HepG2 (cell line): Measurements from ENCODE around the gene SLC4A9. TPM values are rescaled to one million over a fixed set of nuclear protein-coding genes. Genes with fewer than 3 reads are reported as not detected.
A peak's percentile ranks its signal among the peaks of the same experiment; 100 is the strongest.

ENCODE experiments used
- CHCHD3 ChIP-seq: sonication (generic); formaldehyde crosslinking; IDR thresholded peaks from 2 replicates; pipeline ENCODE4 v1.8.0; 2022; ENCODE audit warnings: mild to moderate bottlenecking, missing genetic modification reagents, moderate library complexity
- FOXA3 ChIP-seq: IDR thresholded peaks from 2 replicates; pipeline ENCODE4 v1.6.1; 2016; ENCODE audit warnings: missing genetic modification reagents, missing compliant biosample characterization
- GATAD2A ChIP-seq: IDR thresholded peaks from 2 replicates; pipeline ENCODE4 v1.6.1; 2016
- NCOA5 ChIP-seq: sonication (generic); formaldehyde crosslinking; IDR thresholded peaks from 2 replicates; pipeline ENCODE4 v1.4.0; 2020; ENCODE audit warnings: missing genetic modification reagents
- NFE2L1 ChIP-seq: sonication (generic); formaldehyde crosslinking; IDR thresholded peaks from 2 replicates; pipeline ENCODE4 v1.4.0; 2020; ENCODE audit warnings: missing genetic modification reagents, mild to moderate bottlenecking, borderline replicate concordance
- NRL ChIP-seq: sonication (generic); formaldehyde crosslinking; IDR thresholded peaks from 2 replicates; pipeline ENCODE4 v1.5.0; 2020; ENCODE audit warnings: missing genetic modification reagents, mild to moderate bottlenecking, moderate library complexity, borderline replicate concordance
- SAP130 ChIP-seq: IDR thresholded peaks from 2 replicates; pipeline ENCODE4 v1.6.1; 2016; ENCODE audit warnings: low read depth
- SMARCE1 ChIP-seq: fragments of 450-650 bp; IDR thresholded peaks from 2 replicates; pipeline ENCODE4 v1.6.1; 2017; ENCODE audit warnings: borderline replicate concordance
- TRIM22 ChIP-seq: fragments of 450-650 bp; IDR thresholded peaks from 2 replicates; pipeline ENCODE4 v1.6.1; 2017
- ZFP37 ChIP-seq: sonication (generic); formaldehyde crosslinking; IDR thresholded peaks from 2 replicates; pipeline ENCODE4 v1.4.0; 2020; ENCODE audit warnings: missing genetic modification reagents, borderline replicate concordance
- ZNF33B ChIP-seq: sonication (generic); formaldehyde crosslinking; IDR thresholded peaks from 2 replicates; pipeline ENCODE4 v1.5.1; 2020; ENCODE audit warnings: mild to moderate bottlenecking, missing genetic modification reagents
- ZNF468 ChIP-seq: sonication (generic); formaldehyde crosslinking; IDR thresholded peaks from 2 replicates; pipeline ENCODE4 v1.8.0; 2022; ENCODE audit warnings: mild to moderate bottlenecking, moderate library complexity, missing genetic modification reagents
- ZNF513 ChIP-seq: sonication (generic); formaldehyde crosslinking; conservative IDR thresholded peaks from 2 replicates; pipeline ENCODE4 v1.5.0; 2020; ENCODE audit warnings: missing genetic modification reagents
- ZNF891 ChIP-seq: sonication (generic); formaldehyde crosslinking; IDR thresholded peaks from 2 replicates; pipeline ENCODE4 v1.5.0; 2020; ENCODE audit warnings: mild to moderate bottlenecking, missing genetic modification reagents
- polyA plus RNA-seq, 8 experiments: library from polyadenylated mRNA; depleted of rRNA in 3 of 8; stranded (reverse) in 7 of 8; unstranded in 1 of 8; fragments of >200 nt; fragmentation: Illumina TruSeq in 4 of 8; extraction: Trizol in 4 of 8; gene quantifications; 2 replicates each; pipeline versions ENCODE4 v1.2.1 to v1.2.3, GENCODE V29; 2011 to 2016; ENCODE audit warnings: low read depth in 4 of 8, missing spikeins in 1 of 8, mixed read lengths in 1 of 8; ENCODE audit not compliant: insufficient read depth in 1 of 8
- total RNA-seq, 5 experiments: library from RNA; depleted of rRNA; stranded (reverse); fragments of >200 nt; fragmentation: Illumina TruSeq; extraction: Trizol; gene quantifications; 2 replicates each; pipeline ENCODE4 v1.2.3, GENCODE V29; 2016; ENCODE audit warnings: low read depth in 1 of 5
- TF ChIP-seq, protein P1 (sequence below): sonication (generic); formaldehyde crosslinking; IDR thresholded peaks from 2 replicates; pipeline ENCODE4 v1.8.0; 2022; ENCODE audit warnings: missing genetic modification reagents, mild to moderate bottlenecking, moderate library complexity, borderline replicate concordance
- TF ChIP-seq, protein P2 (sequence below): sonication (generic); formaldehyde crosslinking; IDR thresholded peaks from 2 replicates; pipeline ENCODE4 v1.9.0; 2022; ENCODE audit warnings: low read depth, missing genetic modification reagents
- TF ChIP-seq, protein P3 (sequence below): sonication (generic); formaldehyde crosslinking; IDR thresholded peaks from 2 replicates; pipeline ENCODE4 v1.4.0; 2020; ENCODE audit warnings: missing genetic modification reagents, borderline replicate concordance
- TF ChIP-seq, protein P4 (sequence below): sonication (generic); formaldehyde crosslinking; conservative IDR thresholded peaks from 2 replicates; pipeline ENCODE4 v1.4.0; 2020; ENCODE audit warnings: missing genetic modification reagents

The SLC4A9 gene
- total and polyA plus RNA-seq, 2 of the 13 experiments (the other 11 are each of a cell fraction or from before 2014, with no cell fraction given) = not detected

GRCh38 chr5:140401362-140402257, 41.6 kb downstream of the SLC4A9 start, which contains the start of gene ANKHD1 (continued):
- TF ChIP-seq, protein P1, sequence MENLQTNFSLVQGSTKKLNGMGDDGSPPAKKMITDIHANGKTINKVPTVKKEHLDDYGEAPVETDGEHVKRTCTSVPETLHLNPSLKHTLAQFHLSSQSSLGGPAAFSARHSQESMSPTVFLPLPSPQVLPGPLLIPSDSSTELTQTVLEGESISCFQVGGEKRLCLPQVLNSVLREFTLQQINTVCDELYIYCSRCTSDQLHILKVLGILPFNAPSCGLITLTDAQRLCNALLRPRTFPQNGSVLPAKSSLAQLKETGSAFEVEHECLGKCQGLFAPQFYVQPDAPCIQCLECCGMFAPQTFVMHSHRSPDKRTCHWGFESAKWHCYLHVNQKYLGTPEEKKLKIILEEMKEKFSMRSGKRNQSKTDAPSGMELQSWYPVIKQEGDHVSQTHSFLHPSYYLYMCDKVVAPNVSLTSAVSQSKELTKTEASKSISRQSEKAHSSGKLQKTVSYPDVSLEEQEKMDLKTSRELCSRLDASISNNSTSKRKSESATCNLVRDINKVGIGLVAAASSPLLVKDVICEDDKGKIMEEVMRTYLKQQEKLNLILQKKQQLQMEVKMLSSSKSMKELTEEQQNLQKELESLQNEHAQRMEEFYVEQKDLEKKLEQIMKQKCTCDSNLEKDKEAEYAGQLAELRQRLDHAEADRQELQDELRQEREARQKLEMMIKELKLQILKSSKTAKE = no peak
- TF ChIP-seq SMARCE1 (no peak), ZNF891 (peak; percentile 82), GATAD2A (CRISPR knock-in tag) (peak; percentile 18; the same call in 1 of the 2 replicates), ZNF33B (CRISPR knock-in tag) (0 out of 2 replicates have a peak, but pooled peaks have one; percentile 28), ZNF513 (CRISPR knock-in tag) (no peak), ZNF468 (no peak), FOXA3 (CRISPR knock-in tag) (no peak; the same call in 1 of the 2 replicates), NCOA5 (CRISPR knock-in tag) (no peak), NRL (CRISPR knock-in tag) (0 out of 2 replicates have a peak, but pooled peaks have one; percentile 14), NFE2L1 (CRISPR knock-in tag) (no peak), SAP130 (CRISPR knock-in tag) (peak; percentile 80), CHCHD3 (CRISPR knock-in tag) (0 out of 2 replicates have a peak, but pooled peaks have one; percentile 21), TRIM22 (no peak), ZFP37 (CRISPR knock-in tag) (0 out of 2 replicates have a peak, but pooled peaks have one; percentile 21)
- TF ChIP-seq, protein P2, sequence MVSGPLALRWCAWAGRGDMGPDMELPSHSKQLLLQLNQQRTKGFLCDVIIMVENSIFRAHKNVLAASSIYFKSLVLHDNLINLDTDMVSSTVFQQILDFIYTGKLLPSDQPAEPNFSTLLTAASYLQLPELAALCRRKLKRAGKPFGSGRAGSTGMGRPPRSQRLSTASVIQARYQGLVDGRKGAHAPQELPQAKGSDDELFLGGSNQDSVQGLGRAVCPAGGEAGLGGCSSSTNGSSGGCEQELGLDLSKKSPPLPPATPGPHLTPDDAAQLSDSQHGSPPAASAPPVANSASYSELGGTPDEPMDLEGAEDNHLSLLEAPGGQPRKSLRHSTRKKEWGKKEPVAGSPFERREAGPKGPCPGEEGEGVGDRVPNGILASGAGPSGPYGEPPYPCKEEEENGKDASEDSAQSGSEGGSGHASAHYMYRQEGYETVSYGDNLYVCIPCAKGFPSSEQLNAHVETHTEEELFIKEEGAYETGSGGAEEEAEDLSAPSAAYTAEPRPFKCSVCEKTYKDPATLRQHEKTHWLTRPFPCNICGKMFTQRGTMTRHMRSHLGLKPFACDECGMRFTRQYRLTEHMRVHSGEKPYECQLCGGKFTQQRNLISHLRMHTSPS (CRISPR knock-in tag) = no peak
- TF ChIP-seq, protein P3, sequence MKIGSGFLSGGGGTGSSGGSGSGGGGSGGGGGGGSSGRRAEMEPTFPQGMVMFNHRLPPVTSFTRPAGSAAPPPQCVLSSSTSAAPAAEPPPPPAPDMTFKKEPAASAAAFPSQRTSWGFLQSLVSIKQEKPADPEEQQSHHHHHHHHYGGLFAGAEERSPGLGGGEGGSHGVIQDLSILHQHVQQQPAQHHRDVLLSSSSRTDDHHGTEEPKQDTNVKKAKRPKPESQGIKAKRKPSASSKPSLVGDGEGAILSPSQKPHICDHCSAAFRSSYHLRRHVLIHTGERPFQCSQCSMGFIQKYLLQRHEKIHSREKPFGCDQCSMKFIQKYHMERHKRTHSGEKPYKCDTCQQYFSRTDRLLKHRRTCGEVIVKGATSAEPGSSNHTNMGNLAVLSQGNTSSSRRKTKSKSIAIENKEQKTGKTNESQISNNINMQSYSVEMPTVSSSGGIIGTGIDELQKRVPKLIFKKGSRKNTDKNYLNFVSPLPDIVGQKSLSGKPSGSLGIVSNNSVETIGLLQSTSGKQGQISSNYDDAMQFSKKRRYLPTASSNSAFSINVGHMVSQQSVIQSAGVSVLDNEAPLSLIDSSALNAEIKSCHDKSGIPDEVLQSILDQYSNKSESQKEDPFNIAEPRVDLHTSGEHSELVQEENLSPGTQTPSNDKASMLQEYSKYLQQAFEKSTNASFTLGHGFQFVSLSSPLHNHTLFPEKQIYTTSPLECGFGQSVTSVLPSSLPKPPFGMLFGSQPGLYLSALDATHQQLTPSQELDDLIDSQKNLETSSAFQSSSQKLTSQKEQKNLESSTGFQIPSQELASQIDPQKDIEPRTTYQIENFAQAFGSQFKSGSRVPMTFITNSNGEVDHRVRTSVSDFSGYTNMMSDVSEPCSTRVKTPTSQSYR = no peak
- TF ChIP-seq, protein P4, sequence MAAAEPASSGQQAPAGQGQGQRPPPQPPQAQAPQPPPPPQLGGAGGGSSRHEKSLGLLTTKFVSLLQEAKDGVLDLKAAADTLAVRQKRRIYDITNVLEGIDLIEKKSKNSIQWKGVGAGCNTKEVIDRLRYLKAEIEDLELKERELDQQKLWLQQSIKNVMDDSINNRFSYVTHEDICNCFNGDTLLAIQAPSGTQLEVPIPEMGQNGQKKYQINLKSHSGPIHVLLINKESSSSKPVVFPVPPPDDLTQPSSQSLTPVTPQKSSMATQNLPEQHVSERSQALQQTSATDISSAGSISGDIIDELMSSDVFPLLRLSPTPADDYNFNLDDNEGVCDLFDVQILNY (CRISPR knock-in tag) = peak; percentile 33; the same call in 1 of the 2 replicates
